Esophagus (tissue), 2 donors: ENCODE results near the gene TAGLN. TPM values are rescaled to one million over a fixed set of nuclear protein-coding genes. Genes with fewer than 3 reads are reported as not detected.
"Not testable (repeated sequence)": the region's sequence is repeated elsewhere in the genome, so short reads cannot be mapped to it uniquely, and the experiment has no call there.

Source experiments
- H3K27ac ChIP-seq, 2 donors: one replicate each; pipeline ENCODE4 v1.5.1; 2013; ENCODE audit warnings: low read depth in 2 of 2, mild to moderate bottlenecking in 2 of 2, inconsistent platforms in 1 of 2, low read length in 1 of 2, moderate library complexity in 1 of 2
- H3K27me3 ChIP-seq, 2 donors: one replicate each; pipeline ENCODE4 v1.6.1; 2013; ENCODE audit warnings: low read length in 2 of 2, control low read depth in 1 of 2, mild to moderate bottlenecking in 1 of 2; ENCODE audit not compliant: insufficient read depth in 2 of 2, control insufficient read depth in 1 of 2
- H3K36me3 ChIP-seq, 2 donors: one replicate each; pipeline ENCODE4 v1.6.1; 2013; ENCODE audit warnings: low read length in 1 of 2; ENCODE audit not compliant: control insufficient read depth in 2 of 2, insufficient read depth in 2 of 2
- H3K4me1 ChIP-seq, 2 donors: one replicate each; pipeline ENCODE4 v1.6.1; 2013; ENCODE audit warnings: low read length in 1 of 2; ENCODE audit not compliant: control insufficient read depth in 2 of 2, insufficient read depth in 2 of 2
- H3K4me3 ChIP-seq, 2 donors: one replicate each; pipeline ENCODE4 v1.5.1; 2013; ENCODE audit warnings: low read length in 2 of 2, mild to moderate bottlenecking in 2 of 2, low read depth in 1 of 2, moderate library complexity in 1 of 2
- H3K9me3 ChIP-seq, 2 donors: one replicate each; pipeline ENCODE4 v1.6.1; 2013; ENCODE audit warnings: mild to moderate bottlenecking in 2 of 2, low read depth in 1 of 2, low read length in 1 of 2, moderate library complexity in 1 of 2; ENCODE audit not compliant: control insufficient read depth in 2 of 2, insufficient read depth in 1 of 2
- WGBS, 2 donors: extraction: QIAGEN DNeasy Blood & Tissue Kit; methylation state at CpG; one replicate each; pipeline ENCODE4 v1.1.7; 2013; 5-methylcytosine and 5-hydroxymethylcytosine counted together
- polyA plus RNA-seq, 2 donors: library from polyadenylated mRNA; stranded (reverse); fragments of 200-250 nt; gene quantifications; one replicate each; pipeline ENCODE4 v1.2.3, GENCODE V29; 2013
- donor health status: healthy with polysubstance abuse.
- donor health status: Bipolar disorder and iron deficiency.

TAGLN gene
- polyA plus RNA-seq, 2 donors = 469 to 1,217 TPM

GRCh38 chr11:117200813-117201657 lies 1.9 kb downstream of the TAGLN start:
- H3K27ac ChIP-seq = peak overlapping the region; percentile 61 to 86
- H3K27me3 ChIP-seq = no peaks in the 10 kb centered on the region
- peaks cover 0 to 10% of the 10 kb centered on the region in 2 donors for H3K4me1 ChIP-seq
- no peaks in the 10 kb centered on the region for H3K9me3 ChIP-seq
- peak overlapping the region; percentile 44 to 49 for H3K4me3 ChIP-seq
- peaks cover 0 to 17% of the 10 kb centered on the region in 2 donors for H3K36me3 ChIP-seq
- 69 to 83% methylated on average over 12 of the region's 12 CpGs for WGBS, 2 donors

- peak overlapping the region; percentile 61 to 86 for H3K27ac ChIP-seq
- H3K36me3 ChIP-seq = peaks cover 0 to 17% of the 10 kb centered on the region in 2 donors
- peaks cover 0 to 12% of the 10 kb centered on the region in 2 donors for H3K4me1 ChIP-seq
- H3K27me3 ChIP-seq = no peaks in the 10 kb centered on the region
- no peaks in the 10 kb centered on the region for H3K9me3 ChIP-seq
- 57 to 62% methylated on average over 14 of the region's 14 CpGs for WGBS, 2 donors
- peak overlapping the region; percentile 44 to 49 for H3K4me3 ChIP-seq
Observed at GRCh38 chr11:117201658-117202305, 2.6 kb downstream of the TAGLN start.

- WGBS, 2 donors = 73 to 75% methylated on average over 7 of the region's 7 CpGs
- H3K4me3 ChIP-seq = peak overlapping the region; percentile 44 to 49
- no peaks in the 10 kb centered on the region for H3K27me3 ChIP-seq
- no peaks in the 10 kb centered on the region for H3K9me3 ChIP-seq
- H3K4me1 ChIP-seq = peaks cover 0 to 9% of the 10 kb centered on the region in 2 donors
- peaks cover 0 to 17% of the 10 kb centered on the region in 2 donors for H3K36me3 ChIP-seq
- peak overlapping the region; percentile 61 to 70 for H3K27ac ChIP-seq
Observed at GRCh38 chr11:117202386-117203068, 3.4 kb downstream of the TAGLN start.

- 85 to 90% methylated on average over 10 of the region's 10 CpGs for WGBS, 2 donors
- H3K4me1 ChIP-seq = peaks cover 0 to 4% of the 10 kb centered on the region in 2 donors
- peak overlapping the region; percentile 61 to 70 for H3K27ac ChIP-seq
- H3K27me3 ChIP-seq = no peaks in the 10 kb centered on the region
- peaks cover 0 to 17% of the 10 kb centered on the region in 2 donors for H3K36me3 ChIP-seq
- no peaks in the 10 kb centered on the region for H3K9me3 ChIP-seq
- peak overlapping the region; percentile 24 to 44 for H3K4me3 ChIP-seq
Observed at GRCh38 chr11:117203069-117203407, 3.9 kb downstream of the TAGLN start.

GRCh38 chr11:117204283-117205080 lies 5.3 kb downstream of the TAGLN start:
- H3K27me3 ChIP-seq = no peaks in the 10 kb centered on the region
- no peak overlapping the region for H3K4me3 ChIP-seq
- WGBS, 2 donors = 75 to 79% methylated on average over 17 of the region's 17 CpGs
- H3K9me3 ChIP-seq = no peaks in the 10 kb centered on the region
- H3K27ac ChIP-seq = peak overlapping the region; percentile 36 to 70
- peaks cover 0 to 17% of the 10 kb centered on the region in 2 donors for H3K36me3 ChIP-seq
- peaks cover 0 to 2% of the 10 kb centered on the region in 2 donors for H3K4me1 ChIP-seq

GRCh38 chr11:117205211-117205818 lies 6.1 kb downstream of the TAGLN start:
- H3K9me3 ChIP-seq = no peaks in the 10 kb centered on the region
- H3K4me3 ChIP-seq = no peak overlapping the region
- no peaks in the 10 kb centered on the region for H3K27me3 ChIP-seq
- peaks cover 0 to 2% of the 10 kb centered on the region in 2 donors for H3K4me1 ChIP-seq
- 80 to 81% methylated on average over 11 of the region's 11 CpGs for WGBS, 2 donors
- peak overlapping the region; percentile 20 to 59 for H3K27ac ChIP-seq
- peaks cover 0 to 17% of the 10 kb centered on the region in 2 donors for H3K36me3 ChIP-seq

GRCh38 chr11:117206111-117206510 lies 6.9 kb downstream of the TAGLN start:
- H3K4me1 ChIP-seq, H3K27ac ChIP-seq: not testable (repeated sequence)
- peaks cover 0 to 17% of the 10 kb centered on the region in 2 donors for H3K36me3 ChIP-seq

GRCh38 chr11:117206859-117207258 lies 7.7 kb downstream of the TAGLN start:
- not testable (repeated sequence) for H3K4me1 ChIP-seq, H3K27ac ChIP-seq, H3K27me3 ChIP-seq, H3K4me3 ChIP-seq, H3K9me3 ChIP-seq
- WGBS, 2 donors = 72 to 84% methylated on average over 5 to 6 of the region's 11 CpGs
- H3K36me3 ChIP-seq = peaks cover 0 to 17% of the 10 kb centered on the region in 2 donors

More at GRCh38 chr11:117206111-117206510, 6.9 kb downstream of the TAGLN start:
- not testable (repeated sequence) for H3K9me3 ChIP-seq, H3K27me3 ChIP-seq, H3K4me3 ChIP-seq
- WGBS, 2 donors = 72 to 81% methylated on average over 7 to 8 of the region's 8 CpGs
